Thoracic aorta (tissue), 2 donors: ENCODE data around the gene MYMX. TPM values are rescaled to one million over a fixed set of nuclear protein-coding genes. Genes with fewer than 3 reads are reported as not detected.

Experiments used
- ATAC-seq: fragments of 150-250 bp; one replicate; pipeline ENCODE4 v1.8.0; 2017; ENCODE audit warnings: low read depth; ENCODE audit not compliant: insufficient number of reproducible peaks, low FRiP score
- DNase-seq: peaks from one replicate; pipeline ENCODE4 v3.0.0-alpha.2; 2020; ENCODE audit warnings: low spot score
- H3K27ac ChIP-seq, 2 donors: fragments of 200-600 bp; sonication (generic); 1 replicate in 1 of 2; 2 replicates in 1 of 2; pipeline ENCODE4 v1.5.1; 2016; ENCODE audit warnings: mild to moderate bottlenecking in 2 of 2, moderate library complexity in 2 of 2
- H3K27me3 ChIP-seq: fragments of 200-600 bp; sonication (generic); replicated peaks from 2 replicates; pipeline ENCODE4 v1.6.0; 2016; ENCODE audit warnings: mild to moderate bottlenecking; ENCODE audit not compliant: insufficient read depth
- H3K36me3 ChIP-seq: fragments of 200-600 bp; sonication (generic); one replicate; pipeline ENCODE4 v1.5.1; 2016
- H3K4me1 ChIP-seq, 2 donors: fragments of 200-600 bp; sonication (generic); 1 replicate in 1 of 2; 2 replicates in 1 of 2; pipeline versions ENCODE4 v1.5.1 to v1.6.0; 2016; ENCODE audit warnings: low read depth in 2 of 2, mild to moderate bottlenecking in 1 of 2; ENCODE audit not compliant: control insufficient read depth in 1 of 2
- H3K4me3 ChIP-seq: fragments of 200-600 bp; sonication (generic); 2 replicates; pipeline ENCODE4 v1.5.1; 2016; ENCODE audit warnings: mild to moderate bottlenecking
- H3K9me3 ChIP-seq: fragments of 200-600 bp; sonication (generic); 2 replicates; pipeline ENCODE4 v1.5.1; 2016
- CTCF ChIP-seq: fragments of 200-600 bp; sonication (generic); IDR thresholded peaks from one replicate; pipeline ENCODE4 v1.5.1; 2019; ENCODE audit warnings: antibody characterized with exemption
- total RNA-seq, 2 donors: library from RNA; depleted of rRNA; stranded (reverse); fragments of >200 nt; gene quantifications; one replicate each; pipeline versions ENCODE4 v1.1.0 to v1.2.3, GENCODE V29; 2016

Gene MYMX
- total RNA-seq, 2 donors from 2014 or later, result not detected

DNA sequence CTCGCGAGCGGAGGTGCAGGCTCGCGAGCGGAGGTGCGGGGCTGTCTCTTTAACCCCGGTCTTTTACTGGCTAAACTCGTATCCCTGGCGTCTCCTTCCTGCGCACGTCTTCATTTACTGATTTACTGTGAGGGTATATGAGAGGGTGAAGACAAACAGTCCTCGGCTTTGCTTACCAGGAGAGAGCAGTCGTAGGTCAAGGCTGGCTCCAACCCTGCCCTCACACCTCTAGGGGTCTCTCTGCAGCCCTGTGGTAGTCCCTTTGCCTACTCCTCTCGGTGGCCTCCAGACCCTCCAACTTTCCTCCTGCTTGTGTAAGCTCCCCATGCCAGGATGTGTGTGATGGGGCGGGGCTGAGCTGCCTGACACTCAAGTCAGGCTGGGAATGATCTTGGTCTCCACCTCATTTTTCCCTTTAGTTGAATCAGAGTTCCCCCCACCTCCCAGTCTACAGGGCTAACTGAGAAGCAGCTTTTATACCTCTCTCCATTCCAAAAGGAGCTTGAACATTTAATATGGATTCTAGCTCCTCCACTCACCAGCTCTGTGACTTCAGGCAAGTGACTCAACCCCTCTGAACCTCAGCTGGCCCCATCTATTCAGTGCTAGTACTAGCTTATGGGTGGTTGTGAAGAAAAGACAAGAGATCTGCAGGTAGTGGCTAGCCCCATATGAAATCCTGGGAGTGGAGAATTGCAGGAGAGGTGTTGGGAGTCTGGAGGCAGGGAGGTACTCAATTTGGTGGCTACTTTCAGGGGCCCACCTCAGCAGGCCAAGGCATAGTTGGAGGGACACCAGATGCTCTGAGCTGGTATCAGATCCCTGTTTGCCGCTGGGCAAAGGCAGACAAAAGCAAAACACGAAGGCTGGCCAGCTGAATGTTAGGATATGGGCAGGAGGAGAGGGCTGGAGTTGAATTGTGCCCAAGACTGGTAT, 7.6 kb downstream of the MYMX start:
- DNase-seq (no peak), ATAC-seq (no peak)
- Histone ChIP-seq H3K27me3 (no peaks in the 10 kb centered on the region), H3K27ac (peak overlapping the region; percentile 37 to 98), H3K4me1 (peaks cover 63 to 75% of the 10 kb centered on the region in 2 donors), H3K36me3 (peaks cover 5% of the 10 kb centered on the region), H3K4me3 (peak overlapping the region; percentile 81), H3K9me3 (no peaks in the 10 kb centered on the region)
- no peak for TF ChIP-seq CTCF

- TF ChIP-seq CTCF, result no peak
- Histone ChIP-seq H3K4me1 (peaks cover 62 to 74% of the 10 kb centered on the region in 2 donors), H3K9me3 (no peaks in the 10 kb centered on the region), H3K4me3 (no peak overlapping the region), H3K27ac (peak overlapping the region; percentile 13 to 98), H3K27me3 (no peaks in the 10 kb centered on the region), H3K36me3 (peaks cover 11% of the 10 kb centered on the region)
- DNase-seq (no peak), ATAC-seq (no peak)
Observed at GRCh38 chr6:44224965-44225305, 8.2 kb downstream of the MYMX start.

GRCh38 chr6:44225579-44226325, 9.0 kb downstream of the MYMX start:
- Histone ChIP-seq H3K4me3 (peak overlapping the region; percentile 52), H3K36me3 (peaks cover 19% of the 10 kb centered on the region), H3K9me3 (no peaks in the 10 kb centered on the region), H3K27ac (peak overlapping the region; percentile 60 to 72), H3K27me3 (no peaks in the 10 kb centered on the region), H3K4me1 (peaks cover 54 to 66% of the 10 kb centered on the region in 2 donors)
- DNase-seq (no peak), ATAC-seq (no peak)
- TF ChIP-seq CTCF, result no peak

GRCh38 chr6:44226368-44227147, 9.8 kb downstream of the MYMX start:
- DNase-seq (no peak), ATAC-seq (no peak)
- peak overlapping the region; percentile 52 for H3K4me3 ChIP-seq
- H3K4me1 ChIP-seq, result peaks cover 47 to 60% of the 10 kb centered on the region in 2 donors
- H3K27me3 ChIP-seq, result no peaks in the 10 kb centered on the region
- no peaks in the 10 kb centered on the region for H3K9me3 ChIP-seq
- peak overlapping the region; percentile 60 to 72 for H3K27ac ChIP-seq
- TF ChIP-seq CTCF, result no peak
- H3K36me3 ChIP-seq, result peaks cover 27% of the 10 kb centered on the region
